GM12873 (cell line): ENCODE data around the gene MRPL47.

Source experiments
- TF ChIP-seq, protein P1 (sequence below): IDR thresholded peaks from 2 replicates; pipeline ENCODE4 v1.5.1; 2012; ENCODE audit warnings: low read depth, mild to moderate bottlenecking, moderate library complexity, low read length, control low read depth; ENCODE audit not compliant: insufficient read depth; ENCODE audit errors: missing control alignments

Gene MRPL47

DNA sequence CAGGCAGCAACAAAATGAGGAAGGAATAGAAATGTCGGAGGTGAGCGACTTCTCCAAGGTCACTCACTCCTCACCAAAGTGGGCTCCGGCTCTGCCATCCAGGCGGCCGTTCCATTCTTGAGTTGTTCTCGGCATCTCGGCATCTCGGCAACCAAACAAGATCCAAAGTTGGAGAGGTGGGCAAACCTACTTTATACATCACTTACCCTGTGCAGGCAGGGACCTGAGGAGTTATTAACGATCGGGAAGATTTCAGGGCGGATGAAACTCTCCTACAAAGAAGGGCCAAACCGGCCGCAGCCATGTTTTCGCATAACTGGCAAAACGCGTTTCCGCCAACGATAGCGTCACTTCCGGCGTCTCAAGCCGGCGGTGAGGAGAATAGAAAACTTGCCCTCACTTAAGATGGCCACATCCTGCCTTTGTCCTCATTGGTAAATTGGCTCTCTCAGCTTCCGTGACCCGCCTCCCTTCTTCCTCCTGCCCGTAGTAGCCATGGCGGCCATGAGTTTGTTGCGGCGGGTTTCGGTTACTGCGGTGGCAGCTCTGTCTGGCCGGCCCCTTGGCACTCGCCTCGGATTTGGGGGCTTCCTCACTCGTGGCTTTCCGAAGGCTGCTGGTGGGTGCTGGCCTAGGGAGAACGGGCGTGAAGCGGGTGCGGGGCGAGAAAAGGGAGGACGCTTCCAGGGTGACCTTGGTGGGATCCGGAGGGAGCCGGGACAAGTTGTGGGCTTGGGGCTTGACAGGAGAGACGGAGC is at the start of gene MRPL47, which contains the start of gene NDUFB5:
MRPL47 (minus strand) TSS at position 318 of the 758 bp plus-strand sequence; CDS start at position 304, 14 bp downstream.
NDUFB5 (plus strand) TSS at position 474 of the 758 bp plus-strand sequence; CDS start at position 496, 22 bp downstream.
- TF ChIP-seq, protein P1, sequence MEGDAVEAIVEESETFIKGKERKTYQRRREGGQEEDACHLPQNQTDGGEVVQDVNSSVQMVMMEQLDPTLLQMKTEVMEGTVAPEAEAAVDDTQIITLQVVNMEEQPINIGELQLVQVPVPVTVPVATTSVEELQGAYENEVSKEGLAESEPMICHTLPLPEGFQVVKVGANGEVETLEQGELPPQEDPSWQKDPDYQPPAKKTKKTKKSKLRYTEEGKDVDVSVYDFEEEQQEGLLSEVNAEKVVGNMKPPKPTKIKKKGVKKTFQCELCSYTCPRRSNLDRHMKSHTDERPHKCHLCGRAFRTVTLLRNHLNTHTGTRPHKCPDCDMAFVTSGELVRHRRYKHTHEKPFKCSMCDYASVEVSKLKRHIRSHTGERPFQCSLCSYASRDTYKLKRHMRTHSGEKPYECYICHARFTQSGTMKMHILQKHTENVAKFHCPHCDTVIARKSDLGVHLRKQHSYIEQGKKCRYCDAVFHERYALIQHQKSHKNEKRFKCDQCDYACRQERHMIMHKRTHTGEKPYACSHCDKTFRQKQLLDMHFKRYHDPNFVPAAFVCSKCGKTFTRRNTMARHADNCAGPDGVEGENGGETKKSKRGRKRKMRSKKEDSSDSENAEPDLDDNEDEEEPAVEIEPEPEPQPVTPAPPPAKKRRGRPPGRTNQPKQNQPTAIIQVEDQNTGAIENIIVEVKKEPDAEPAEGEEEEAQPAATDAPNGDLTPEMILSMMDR: no peak

DNA sequence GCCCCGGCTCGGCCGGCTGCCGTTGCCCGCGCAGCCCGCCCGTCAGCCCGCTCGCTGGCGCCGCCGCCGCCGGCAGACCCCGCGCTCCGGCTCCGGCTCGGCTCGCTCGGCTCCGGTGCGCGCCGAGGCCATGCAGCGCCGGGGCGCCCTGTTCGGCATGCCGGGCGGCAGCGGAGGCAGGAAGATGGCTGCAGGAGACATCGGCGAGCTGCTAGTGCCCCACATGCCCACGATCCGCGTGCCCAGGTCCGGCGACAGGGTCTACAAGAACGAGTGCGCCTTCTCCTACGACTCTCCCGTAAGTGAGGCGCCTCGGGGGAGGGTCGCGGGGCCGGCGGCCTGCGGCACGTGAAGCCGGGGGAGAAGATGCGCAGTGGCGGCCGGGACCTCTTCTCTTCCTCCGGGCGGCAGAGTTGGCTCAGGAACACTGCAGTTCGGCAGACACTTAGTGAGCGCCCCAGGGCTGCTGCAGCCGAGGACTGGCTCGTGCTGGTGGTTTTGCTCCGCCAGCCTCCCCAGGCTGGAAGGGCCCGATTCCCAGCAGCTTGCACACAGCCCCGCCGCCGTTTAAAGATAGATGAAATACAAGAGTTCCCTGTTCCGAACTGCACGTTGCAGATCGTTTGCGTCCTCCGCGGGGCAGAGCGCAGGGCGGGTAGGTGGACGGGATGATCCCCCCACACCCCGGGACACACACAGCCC is 48.8 kb upstream of the MRPL47 start:
- TF ChIP-seq, protein P1: no peak

DNA sequence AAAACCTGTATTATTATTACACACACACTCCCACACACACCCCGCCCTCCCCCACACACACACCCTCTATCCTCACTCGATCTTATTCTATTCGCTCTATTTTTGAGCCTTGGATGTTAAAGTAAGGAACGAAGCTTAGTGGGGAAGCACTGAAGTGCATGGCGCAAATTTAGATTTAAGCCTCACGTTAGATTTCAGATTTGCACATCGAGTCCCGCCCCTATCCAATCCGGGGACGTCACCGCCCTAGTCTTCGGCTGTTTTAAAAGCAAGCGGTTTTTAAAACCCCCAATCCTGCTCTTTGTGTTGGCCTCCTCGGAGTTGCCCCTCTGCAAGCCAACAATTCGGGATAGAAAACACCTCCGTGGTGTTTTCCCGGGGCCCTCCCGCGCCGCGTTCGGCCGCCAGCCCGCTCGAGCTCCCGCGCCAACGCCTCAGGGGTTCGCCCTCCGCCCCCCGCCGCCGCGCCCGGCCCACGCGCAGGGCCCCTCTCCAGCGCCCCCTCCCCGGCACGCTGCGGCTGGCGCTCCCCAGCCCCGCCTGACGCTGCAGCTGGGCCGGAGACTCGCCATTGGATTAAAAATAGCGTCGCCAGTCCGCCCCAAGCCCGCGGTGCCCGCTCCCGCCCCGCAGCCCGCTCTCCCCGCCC is 48.1 kb upstream of the MRPL47 start, which contains the start of gene USP13:
USP13 (plus strand) TSS at position 594 of the 649 bp plus-strand sequence. CDS start 186 bp downstream, outside the sequence.
- TF ChIP-seq, protein P1: peak; percentile 11

DNA sequence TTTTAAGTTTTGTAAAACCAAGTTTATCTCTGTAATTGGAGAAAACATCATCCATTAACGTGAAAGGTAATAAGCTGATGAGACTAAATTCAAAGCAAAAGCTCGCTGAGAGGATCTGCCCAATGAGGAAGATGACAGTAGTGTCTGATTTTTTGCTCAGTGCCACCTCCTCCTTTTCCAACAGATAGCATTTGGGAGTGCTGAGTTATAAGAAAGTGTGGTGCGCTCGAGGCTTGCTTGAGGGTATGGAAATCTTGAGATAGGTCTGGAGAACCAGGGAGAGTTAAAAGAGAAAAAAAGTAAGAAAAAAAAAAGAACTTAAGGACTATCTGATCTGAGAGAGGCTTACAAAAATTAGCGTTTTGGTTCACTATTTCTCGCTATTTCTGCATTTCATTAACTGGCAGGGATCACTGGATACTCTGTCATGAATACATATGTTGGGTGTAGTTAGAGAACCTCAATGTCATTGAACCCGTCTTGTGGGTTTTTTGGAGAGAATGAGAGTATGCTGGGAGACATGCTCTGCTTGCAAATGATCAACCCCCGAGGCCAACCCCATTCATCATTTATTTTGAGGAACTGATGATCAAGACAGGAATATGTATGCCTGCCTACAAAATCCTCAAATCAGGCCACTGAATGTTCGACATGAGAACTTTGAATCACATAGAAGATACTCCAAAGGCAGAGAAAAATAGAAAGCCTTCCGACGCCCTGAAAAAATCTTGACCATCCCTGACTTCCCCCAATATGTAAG is 47.4 kb upstream of the MRPL47 start:
- TF ChIP-seq, protein P1: no peak

DNA sequence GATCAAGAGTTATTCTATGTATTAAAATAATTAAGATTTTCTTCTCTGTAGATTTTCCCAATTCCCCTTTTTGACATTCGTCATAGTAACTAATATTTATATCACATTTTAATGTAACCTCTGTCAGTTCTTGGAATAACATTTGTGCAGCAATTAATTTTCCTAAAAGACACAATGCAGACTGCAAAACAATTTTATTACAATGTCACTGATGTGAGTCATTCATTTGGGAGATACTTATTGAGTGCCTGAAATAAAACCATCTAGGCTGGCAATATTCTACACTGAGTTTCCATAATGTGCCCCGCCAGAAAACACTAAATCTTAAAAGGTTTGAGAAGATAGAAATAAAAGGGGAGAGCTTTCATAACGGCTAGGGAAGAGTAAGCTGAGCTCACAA is 41.7 kb upstream of the MRPL47 start:
- TF ChIP-seq, protein P1: no peak

DNA sequence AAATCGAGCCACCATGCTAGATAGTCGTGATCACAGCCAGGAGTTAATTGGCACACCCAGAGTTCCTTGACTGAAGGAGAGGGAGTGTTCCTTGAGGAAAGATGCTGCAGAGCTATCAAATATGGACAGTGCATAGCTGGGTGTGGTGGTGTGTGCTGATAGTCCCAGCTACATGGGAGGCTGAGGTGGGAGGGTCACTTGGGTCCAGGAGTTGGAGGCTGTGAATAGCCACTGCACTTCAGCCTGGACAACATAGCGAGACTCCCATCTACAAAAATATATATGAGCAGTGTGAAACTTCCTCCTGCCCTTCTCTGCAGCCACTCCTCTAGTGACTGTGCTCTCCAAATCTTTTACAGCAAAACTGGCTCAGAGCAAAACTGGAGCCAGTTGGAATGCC is 38.4 kb upstream of the MRPL47 start:
- TF ChIP-seq, protein P1: no peak

DNA sequence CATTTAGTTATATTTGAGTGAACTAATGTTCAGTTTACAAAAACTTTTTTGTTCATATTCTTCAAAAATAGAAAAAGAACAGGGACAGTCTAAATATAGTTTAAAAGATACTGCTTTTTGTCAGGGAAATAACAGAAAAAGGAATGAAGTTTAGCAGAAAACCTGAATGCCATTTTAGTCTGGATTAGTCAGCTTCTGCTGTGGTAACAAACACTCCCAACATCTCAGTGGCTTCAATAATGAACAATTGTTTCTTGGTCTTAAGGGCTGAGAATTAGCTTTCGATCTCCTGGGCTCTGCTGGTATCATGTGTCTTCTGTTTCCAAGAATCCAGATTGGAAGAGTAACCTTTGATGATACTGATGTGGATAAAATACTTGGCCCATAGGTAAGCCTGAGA is 36.0 kb upstream of the MRPL47 start:
- TF ChIP-seq, protein P1: no peak
